ENCODE measurements around the gene RAB40C.
A peak's percentile ranks its signal among the peaks of the same experiment; 100 is the strongest.

The RAB40C gene

DNA sequence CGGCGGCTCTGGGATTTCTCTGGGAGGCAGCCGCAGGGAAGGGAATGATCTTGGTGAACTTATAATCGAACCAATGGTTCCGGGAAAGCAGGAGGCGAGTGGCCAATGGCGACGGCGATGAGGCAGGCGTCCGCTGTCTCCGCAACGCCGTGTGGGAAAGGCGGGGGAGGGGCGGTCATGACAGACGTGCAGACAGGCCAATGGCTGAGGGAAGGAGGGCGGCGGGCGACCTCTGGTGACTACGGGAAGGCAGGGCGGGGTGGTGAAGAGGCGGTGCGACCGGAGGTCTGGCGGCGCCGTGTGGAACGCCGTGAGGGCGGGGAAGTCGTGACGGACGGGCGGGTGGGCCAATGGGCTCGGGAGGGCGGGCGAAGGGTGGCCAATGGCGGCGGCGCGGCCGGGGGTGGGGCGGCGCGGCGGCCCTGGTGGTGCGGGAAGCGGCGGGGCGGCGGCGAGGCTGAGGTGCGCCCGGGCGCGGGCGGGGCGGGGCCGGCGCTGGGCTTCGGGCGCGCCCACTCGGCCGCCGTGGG is at the start of gene RAB40C:
RAB40C (plus strand) TSS at position 409 of the 530 bp plus-strand sequence. CDS start 226 bp downstream, outside the sequence.
- peaks cover 51% of the 10 kb centered on the region for H3K4me1 ChIP-seq (ENCODE audit: control insufficient read depth, insufficient read depth, low read length)
- no peaks in the 10 kb centered on the region for H3K36me3 ChIP-seq (ENCODE audit: control insufficient read depth, insufficient read depth, low read length)
- H3K27me3 ChIP-seq (ENCODE audit: control insufficient read depth, insufficient read depth, low read length), result peaks cover 11% of the 10 kb centered on the region
- H3K4me3 ChIP-seq (ENCODE audit: low read length), result peak within 1 kb of the TSS; percentile 91
- H3K9me3 ChIP-seq (ENCODE audit: control insufficient read depth, low read length), result no peaks in the 10 kb centered on the region
- peak within 1 kb of the TSS; percentile 89 for H3K9ac ChIP-seq (ENCODE audit: low read length)

DNA sequence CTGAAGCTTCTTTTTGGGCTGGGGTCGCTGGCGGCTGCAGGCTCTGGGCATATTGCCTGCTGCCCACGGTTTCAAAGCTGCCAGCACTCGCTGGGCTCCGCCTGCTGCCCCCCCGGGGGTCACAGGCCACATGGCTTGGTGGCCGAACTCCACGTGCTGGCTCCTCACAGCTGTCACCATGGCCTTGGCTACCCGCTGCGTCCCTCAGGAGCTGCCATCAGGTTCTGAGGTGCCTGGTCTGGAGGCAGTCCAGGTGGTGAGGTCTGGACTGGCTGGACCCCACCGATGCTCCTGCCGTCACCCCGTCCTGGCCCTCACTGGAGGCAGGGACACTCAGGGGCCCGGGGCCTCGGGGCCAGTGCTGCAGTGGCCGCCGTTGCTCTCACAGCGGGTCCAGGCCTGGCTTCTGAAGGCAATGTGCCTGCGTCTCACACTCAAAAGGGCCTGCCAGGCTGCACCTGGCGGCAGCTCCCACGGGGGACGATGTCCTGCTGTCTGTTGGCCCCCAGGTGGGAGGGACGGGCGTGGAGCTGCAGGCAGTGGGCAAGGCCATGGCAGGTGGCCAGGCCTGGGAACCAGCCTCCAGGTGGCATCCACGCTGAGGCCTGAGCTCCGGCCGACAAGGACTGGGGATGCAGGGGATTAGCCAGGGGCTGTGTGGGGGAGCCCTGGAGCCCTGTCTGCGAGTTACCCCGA is 49.1 kb upstream of the RAB40C start:
- peaks cover 3% of the 10 kb centered on the region for H3K36me3 ChIP-seq (ENCODE audit: control insufficient read depth, insufficient read depth, low read length)
- H3K27me3 ChIP-seq (ENCODE audit: control insufficient read depth, insufficient read depth, low read length), result no peaks in the 10 kb centered on the region
- H3K4me3 ChIP-seq (ENCODE audit: low read length), result no peak overlapping the region
- H3K9ac ChIP-seq (ENCODE audit: low read length), result no peak overlapping the region
- H3K9me3 ChIP-seq (ENCODE audit: control insufficient read depth, low read length), result no peaks in the 10 kb centered on the region
- peaks cover 23% of the 10 kb centered on the region for H3K4me1 ChIP-seq (ENCODE audit: control insufficient read depth, insufficient read depth, low read length)

DNA sequence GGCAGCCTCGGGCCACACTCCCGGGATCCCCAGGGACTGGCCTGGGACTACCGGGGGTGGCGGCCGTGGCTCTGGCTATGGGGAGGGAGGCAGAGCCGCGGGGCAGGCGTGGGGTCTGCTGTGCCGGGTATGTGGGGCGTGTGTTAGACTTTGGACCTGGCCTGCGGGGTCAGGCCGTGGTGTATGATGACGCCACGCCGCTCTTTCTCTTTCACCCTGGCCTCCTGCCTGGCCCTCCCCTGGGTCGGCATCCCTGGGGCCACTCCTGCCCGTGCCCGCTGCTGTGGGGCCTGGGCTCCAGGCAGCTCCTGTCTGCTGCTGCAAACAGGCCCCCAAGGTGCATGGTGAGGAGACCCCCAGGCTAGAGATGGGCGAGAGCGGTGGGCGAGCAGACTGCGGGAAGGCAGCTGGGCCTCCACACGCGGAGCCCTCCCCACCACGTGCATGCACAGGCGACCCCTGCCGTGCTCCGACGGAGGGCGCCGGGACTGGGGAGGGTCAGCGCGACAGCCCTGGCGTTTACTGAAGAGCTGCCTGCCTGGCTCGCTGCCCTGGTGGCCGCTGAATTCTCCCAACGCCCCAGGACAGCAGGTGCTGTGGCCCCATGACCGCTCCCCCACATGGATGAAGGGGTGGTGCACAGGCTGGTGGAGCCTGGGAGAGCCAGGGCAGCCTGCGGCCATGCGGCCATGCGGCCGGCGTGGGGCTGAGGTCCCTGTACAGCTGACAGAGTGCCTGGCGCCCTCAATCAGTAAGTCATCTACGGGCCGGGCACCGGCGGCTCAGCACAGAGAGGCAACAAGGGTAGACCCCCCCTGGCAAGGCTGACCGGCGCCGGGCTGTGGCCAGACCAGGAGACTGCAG is 46.3 kb upstream of the RAB40C start:
- no peak overlapping the region for H3K9ac ChIP-seq (ENCODE audit: low read length)
- no peaks in the 10 kb centered on the region for H3K27me3 ChIP-seq (ENCODE audit: control insufficient read depth, insufficient read depth, low read length)
- peaks cover 16% of the 10 kb centered on the region for H3K4me1 ChIP-seq (ENCODE audit: control insufficient read depth, insufficient read depth, low read length)
- H3K4me3 ChIP-seq (ENCODE audit: low read length), result no peak overlapping the region
- no peaks in the 10 kb centered on the region for H3K9me3 ChIP-seq (ENCODE audit: control insufficient read depth, low read length)
- H3K36me3 ChIP-seq (ENCODE audit: control insufficient read depth, insufficient read depth, low read length), result peaks cover 3% of the 10 kb centered on the region

- H3K36me3 ChIP-seq (ENCODE audit: control insufficient read depth, insufficient read depth, low read length), result no peaks in the 10 kb centered on the region
- no peaks in the 10 kb centered on the region for H3K9me3 ChIP-seq (ENCODE audit: control insufficient read depth, low read length)
- H3K27me3 ChIP-seq (ENCODE audit: control insufficient read depth, insufficient read depth, low read length), result no peaks in the 10 kb centered on the region
- H3K4me1 ChIP-seq (ENCODE audit: control insufficient read depth, insufficient read depth, low read length), result peaks cover 16% of the 10 kb centered on the region
- H3K9ac ChIP-seq (ENCODE audit: low read length), result no peak overlapping the region
- no peak overlapping the region for H3K4me3 ChIP-seq (ENCODE audit: low read length)
These were observed 45.3 kb upstream of the RAB40C start for GRCh38 chr16:544517-544916.

- H3K36me3 ChIP-seq (ENCODE audit: control insufficient read depth, insufficient read depth, low read length), result no peaks in the 10 kb centered on the region
- H3K4me1 ChIP-seq (ENCODE audit: control insufficient read depth, insufficient read depth, low read length), result peaks cover 16% of the 10 kb centered on the region
- H3K4me3 ChIP-seq (ENCODE audit: low read length), result no peak overlapping the region
- H3K9ac ChIP-seq (ENCODE audit: low read length), result no peak overlapping the region
- no peaks in the 10 kb centered on the region for H3K9me3 ChIP-seq (ENCODE audit: control insufficient read depth, low read length)
- H3K27me3 ChIP-seq (ENCODE audit: control insufficient read depth, insufficient read depth, low read length), result no peaks in the 10 kb centered on the region
These were observed 42.7 kb upstream of the RAB40C start for GRCh38 chr16:546909-547770.

DNA sequence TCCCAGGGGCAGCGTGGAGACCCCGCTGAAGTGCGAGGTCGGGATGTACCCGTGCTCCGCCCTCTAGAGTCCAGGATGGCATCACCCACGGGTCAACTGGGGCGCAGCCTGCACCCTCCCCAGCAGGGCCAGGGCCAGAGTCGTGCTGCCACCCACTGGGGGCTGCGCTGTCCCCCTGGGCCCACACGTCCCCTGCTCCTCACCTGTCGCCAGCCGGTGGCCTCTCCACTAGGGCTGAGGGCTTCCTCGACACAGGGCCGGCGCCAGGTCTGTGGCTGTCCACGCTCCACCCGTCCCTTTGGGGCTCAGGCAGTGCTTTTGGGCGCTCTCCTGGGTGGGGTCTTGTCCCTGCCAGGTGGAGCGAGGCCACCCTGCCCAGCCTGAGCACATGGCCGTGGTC is 41.3 kb upstream of the RAB40C start:
- no peaks in the 10 kb centered on the region for H3K27me3 ChIP-seq (ENCODE audit: control insufficient read depth, insufficient read depth, low read length)
- H3K9me3 ChIP-seq (ENCODE audit: control insufficient read depth, low read length), result no peaks in the 10 kb centered on the region
- H3K9ac ChIP-seq (ENCODE audit: low read length), result no peak overlapping the region
- H3K4me3 ChIP-seq (ENCODE audit: low read length), result no peak overlapping the region
- no peaks in the 10 kb centered on the region for H3K36me3 ChIP-seq (ENCODE audit: control insufficient read depth, insufficient read depth, low read length)
- H3K4me1 ChIP-seq (ENCODE audit: control insufficient read depth, insufficient read depth, low read length), result peaks cover 16% of the 10 kb centered on the region

GRCh38 chr16:549544-550263 is 40.2 kb upstream of the RAB40C start:
- peaks cover 16% of the 10 kb centered on the region for H3K4me1 ChIP-seq (ENCODE audit: control insufficient read depth, insufficient read depth, low read length)
- H3K27me3 ChIP-seq (ENCODE audit: control insufficient read depth, insufficient read depth, low read length), result no peaks in the 10 kb centered on the region
- H3K9me3 ChIP-seq (ENCODE audit: control insufficient read depth, low read length), result no peaks in the 10 kb centered on the region
- no peak overlapping the region for H3K9ac ChIP-seq (ENCODE audit: low read length)
- H3K4me3 ChIP-seq (ENCODE audit: low read length), result no peak overlapping the region
- no peaks in the 10 kb centered on the region for H3K36me3 ChIP-seq (ENCODE audit: control insufficient read depth, insufficient read depth, low read length)

DNA sequence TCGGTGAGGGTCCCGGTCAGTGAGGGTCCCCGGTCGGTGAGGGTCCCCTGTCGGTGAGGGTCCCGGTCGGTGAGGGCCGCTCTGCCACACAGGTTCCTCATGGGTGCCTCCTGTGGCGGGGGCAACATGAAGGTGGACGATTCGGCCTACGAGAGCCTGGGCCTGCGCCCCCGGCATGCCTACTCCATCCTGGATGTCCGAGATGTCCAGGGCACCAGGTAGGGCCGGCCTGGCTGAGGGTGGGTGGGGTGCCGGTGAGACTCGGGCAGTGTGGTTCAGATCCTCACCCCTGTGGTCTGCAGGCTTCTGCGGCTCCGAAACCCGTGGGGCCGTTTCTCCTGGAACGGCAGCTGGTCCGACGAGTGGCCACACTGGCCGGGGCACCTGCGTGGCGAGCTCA is 38.7 kb upstream of the RAB40C start:
- no peak overlapping the region for H3K9ac ChIP-seq (ENCODE audit: low read length)
- no peak overlapping the region for H3K4me3 ChIP-seq (ENCODE audit: low read length)
- H3K4me1 ChIP-seq (ENCODE audit: control insufficient read depth, insufficient read depth, low read length), result peaks cover 10% of the 10 kb centered on the region
- H3K9me3 ChIP-seq (ENCODE audit: control insufficient read depth, low read length), result no peaks in the 10 kb centered on the region
- no peaks in the 10 kb centered on the region for H3K36me3 ChIP-seq (ENCODE audit: control insufficient read depth, insufficient read depth, low read length)
- no peaks in the 10 kb centered on the region for H3K27me3 ChIP-seq (ENCODE audit: control insufficient read depth, insufficient read depth, low read length)

GRCh38 chr16:552171-552570 is 37.7 kb upstream of the RAB40C start:
- Histone ChIP-seq H3K9ac (ENCODE audit: low read length) (no peak overlapping the region), H3K9me3 (ENCODE audit: control insufficient read depth, low read length) (no peaks in the 10 kb centered on the region), H3K4me1 (ENCODE audit: control insufficient read depth, insufficient read depth, low read length) (peaks cover under 1% of the 10 kb centered on the region), H3K36me3 (ENCODE audit: control insufficient read depth, insufficient read depth, low read length) (no peaks in the 10 kb centered on the region), H3K4me3 (ENCODE audit: low read length) (no peak overlapping the region), H3K27me3 (ENCODE audit: control insufficient read depth, insufficient read depth, low read length) (no peaks in the 10 kb centered on the region)

DNA sequence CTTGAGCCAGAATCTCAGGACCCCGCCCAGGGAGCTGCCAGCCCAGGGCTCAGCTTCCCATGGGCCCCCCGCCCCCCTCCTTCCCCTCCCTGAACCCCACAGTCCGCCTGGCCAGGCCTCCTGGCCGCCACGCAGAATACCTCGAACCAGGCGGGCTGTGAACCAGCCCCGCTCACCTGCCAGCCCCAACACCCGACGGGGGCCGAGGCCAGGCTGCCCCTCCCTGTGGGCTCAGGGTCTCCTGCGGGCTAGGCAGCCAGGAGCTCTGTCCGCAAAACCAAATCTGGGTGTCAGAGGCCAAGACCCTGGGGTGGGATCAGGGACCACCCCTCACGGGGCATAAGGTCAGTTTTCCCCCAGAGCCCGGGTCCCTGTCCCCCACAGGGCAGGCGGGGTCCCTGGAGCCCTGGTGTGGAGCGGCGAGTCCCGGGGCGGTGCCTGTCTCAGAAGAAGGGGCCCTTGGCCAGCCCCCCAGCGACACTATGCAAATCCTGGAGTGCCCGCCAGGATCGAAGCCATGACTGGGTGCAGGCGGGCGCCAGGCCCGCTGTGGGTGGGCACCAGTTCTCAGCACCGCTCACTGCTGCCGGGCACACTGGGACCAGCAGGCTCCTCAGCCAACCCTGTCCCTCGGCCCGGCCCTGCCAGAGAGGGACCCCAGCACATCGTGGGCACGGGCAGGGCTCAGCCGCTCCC is 36.1 kb upstream of the RAB40C start:
- Histone ChIP-seq H3K4me1 (ENCODE audit: control insufficient read depth, insufficient read depth, low read length) (peaks cover 3% of the 10 kb centered on the region), H3K4me3 (ENCODE audit: low read length) (no peak overlapping the region), H3K36me3 (ENCODE audit: control insufficient read depth, insufficient read depth, low read length) (no peaks in the 10 kb centered on the region), H3K27me3 (ENCODE audit: control insufficient read depth, insufficient read depth, low read length) (peaks cover 7% of the 10 kb centered on the region), H3K9ac (ENCODE audit: low read length) (no peak overlapping the region), H3K9me3 (ENCODE audit: control insufficient read depth, low read length) (no peaks in the 10 kb centered on the region)

GRCh38 chr16:554297-554621 is 35.6 kb upstream of the RAB40C start:
- Histone ChIP-seq H3K27me3 (ENCODE audit: control insufficient read depth, insufficient read depth, low read length) (peaks cover 12% of the 10 kb centered on the region), H3K4me3 (ENCODE audit: low read length) (no peak overlapping the region), H3K9me3 (ENCODE audit: control insufficient read depth, low read length) (no peaks in the 10 kb centered on the region), H3K9ac (ENCODE audit: low read length) (no peak overlapping the region), H3K36me3 (ENCODE audit: control insufficient read depth, insufficient read depth, low read length) (no peaks in the 10 kb centered on the region), H3K4me1 (ENCODE audit: control insufficient read depth, insufficient read depth, low read length) (peaks cover 7% of the 10 kb centered on the region)
